NCI-H526 (cell line): ENCODE data around the gene FAM76A.
"Not testable (repeated sequence)": the region's sequence is repeated elsewhere in the genome, so short reads cannot be mapped to it uniquely, and the experiment has no call there.

ENCODE experiments used
- DNase-seq, 2 experiments: peaks; one replicate each; lab custom pipeline; 2025; lab: John Stamatoyannopoulos, UW

FAM76A gene

GRCh38 chr1:27778056-27778455 lies 52.3 kb downstream of the FAM76A start:
- no peak for DNase-seq

GRCh38 chr1:27779122-27779521 lies 53.4 kb downstream of the FAM76A start:
- DNase-seq, result no peak

GRCh38 chr1:27782950-27783349 lies 57.2 kb downstream of the FAM76A start:
- no peak for DNase-seq

GRCh38 chr1:27784700-27785099 lies 58.9 kb downstream of the FAM76A start:
- DNase-seq, result no peak

- no peak for DNase-seq
Observed at GRCh38 chr1:27785781-27786455, 60.2 kb downstream of the FAM76A start.

- no peak for DNase-seq
Observed at GRCh38 chr1:27787895-27788294, 62.1 kb downstream of the FAM76A start.

- no peak for DNase-seq
Observed at GRCh38 chr1:27789540-27790041, 63.8 kb downstream of the FAM76A start.

- not testable (repeated sequence) for DNase-seq
Observed at GRCh38 chr1:27790270-27790669, 64.5 kb downstream of the FAM76A start.

- DNase-seq, result no peak
Observed at GRCh38 chr1:27795601-27796000, 69.8 kb downstream of the FAM76A start.

GRCh38 chr1:27804791-27805190 lies 79.0 kb downstream of the FAM76A start:
- DNase-seq, result no peak

GRCh38 chr1:27806758-27807157 lies 81.0 kb downstream of the FAM76A start:
- no peak for DNase-seq

- DNase-seq, result no peak
Observed at GRCh38 chr1:27807385-27807784, 81.6 kb downstream of the FAM76A start.

GRCh38 chr1:27808131-27808530 lies 82.4 kb downstream of the FAM76A start:
- DNase-seq, result not testable (repeated sequence)

GRCh38 chr1:27809883-27810282 lies 84.1 kb downstream of the FAM76A start:
- no peak for DNase-seq

GRCh38 chr1:27811741-27812500 lies 86.2 kb downstream of the FAM76A start:
- no peak for DNase-seq
